HepG2 (cell line): ENCODE measurements around the gene DAPK1. TPM values are rescaled to one million over a fixed set of nuclear protein-coding genes. Genes with fewer than 3 reads are reported as not detected.

Experiments used
- CHD4 ChIP-seq: fragments of 200-600 bp; sonication (generic); IDR thresholded peaks from 2 replicates; pipeline ENCODE4 v1.7.0; 2017; ENCODE audit warnings: mild to moderate bottlenecking, low read length, borderline replicate concordance
- DMAP1 ChIP-seq: IDR thresholded peaks from 2 replicates; pipeline ENCODE4 v1.6.1; 2016
- DPF2 ChIP-seq: sonication (generic); formaldehyde crosslinking; IDR thresholded peaks from 2 replicates; pipeline ENCODE4 v1.4.0; 2020; ENCODE audit warnings: mild to moderate bottlenecking, low read depth, missing genetic modification reagents, borderline replicate concordance
- ERF ChIP-seq: IDR thresholded peaks from 2 replicates; pipeline ENCODE4 v1.6.1; 2018; ENCODE audit warnings: missing biosample characterization, missing genetic modification reagents
- GATAD2A ChIP-seq: IDR thresholded peaks from 2 replicates; pipeline ENCODE4 v1.6.1; 2016
- KLF11 ChIP-seq: IDR thresholded peaks from 2 replicates; pipeline ENCODE4 v1.6.1; 2016; ENCODE audit warnings: missing compliant biosample characterization
- MAFF ChIP-seq: IDR thresholded peaks from 2 replicates; pipeline ENCODE4 v1.6.1; 2011; ENCODE audit warnings: low read depth, low read length, improper control_type of control experiment
- NONO ChIP-seq, 2 experiments: fragments of 450-650 bp in 1 of 2; sonication (generic) in 1 of 2; formaldehyde crosslinking in 1 of 2; IDR thresholded peaks in 1 of 2; conservative IDR thresholded peaks in 1 of 2; 2 replicates each; pipeline versions ENCODE4 v1.6.1 to v1.8.0; 2017 to 2022; ENCODE audit warnings: mild to moderate bottlenecking in 1 of 2, missing genetic modification reagents in 1 of 2, moderate library complexity in 1 of 2
- NR2C2 ChIP-seq: sonication (generic); formaldehyde crosslinking; IDR thresholded peaks from 2 replicates; pipeline ENCODE4 v1.4.0; 2020; ENCODE audit warnings: missing genetic modification reagents, mild to moderate bottlenecking, moderate library complexity, borderline replicate concordance
- POLR2G ChIP-seq: fragments of 200-400 bp; formaldehyde crosslinking; IDR thresholded peaks from 2 replicates; pipeline ENCODE4 v1.6.1; 2018; ENCODE audit warnings: mild to moderate bottlenecking, low read depth, low read length, moderate library complexity
- SMAD3 ChIP-seq: sonication (generic); formaldehyde crosslinking; IDR thresholded peaks from 2 replicates; pipeline ENCODE4 v1.4.0; 2020; ENCODE audit warnings: missing genetic modification reagents
- SOX13 ChIP-seq, 3 experiments: fragments of 450-650 bp in 1 of 3; sonication (generic) in 1 of 3; formaldehyde crosslinking in 1 of 3; IDR thresholded peaks in 2 of 3; conservative IDR thresholded peaks in 1 of 3; 2 replicates each; pipeline versions ENCODE4 v1.5.0 to v1.6.1; 2016 to 2020; ENCODE audit warnings: antibody characterized with exemption in 1 of 3, mild to moderate bottlenecking in 1 of 3, missing compliant biosample characterization in 1 of 3, missing genetic modification reagents in 1 of 3, moderate library complexity in 1 of 3
- SOX6 ChIP-seq, 2 experiments: fragments of 450-650 bp in 1 of 2; sonication (generic) in 1 of 2; formaldehyde crosslinking in 1 of 2; IDR thresholded peaks; 2 replicates each; pipeline versions ENCODE4 v1.4.0 to v1.6.1; 2017 to 2020; ENCODE audit warnings: antibody characterized with exemption in 1 of 2, mild to moderate bottlenecking in 1 of 2, missing genetic modification reagents in 1 of 2
- TCF12 ChIP-seq, 2 experiments: fragments of 450-650 bp in 1 of 2; sonication (generic) in 1 of 2; formaldehyde crosslinking in 1 of 2; IDR thresholded peaks; 2 replicates each; pipeline versions ENCODE4 v1.6.1 to v1.8.0; 2017 to 2022; ENCODE audit warnings: antibody characterized with exemption in 1 of 2, mild to moderate bottlenecking in 1 of 2, missing genetic modification reagents in 1 of 2, moderate library complexity in 1 of 2
- TRIM24 ChIP-seq: sonication (generic); formaldehyde crosslinking; IDR thresholded peaks from 2 replicates; pipeline ENCODE4 v1.8.0; 2022; ENCODE audit warnings: mild to moderate bottlenecking, missing genetic modification reagents
- ZFP36 ChIP-seq: fragments of 150-350 bp; IDR thresholded peaks from 2 replicates; pipeline ENCODE4 v1.6.1; 2018; ENCODE audit warnings: borderline replicate concordance, low read length, low read depth; ENCODE audit not compliant: partially characterized antibody
- ZFP36L1 ChIP-seq: sonication (generic); formaldehyde crosslinking; IDR thresholded peaks from 2 replicates; pipeline ENCODE4 v1.8.0; 2022; ENCODE audit warnings: mild to moderate bottlenecking, missing genetic modification reagents, moderate library complexity
- ZSCAN25 ChIP-seq: sonication (generic); formaldehyde crosslinking; IDR thresholded peaks from 2 replicates; pipeline ENCODE4 v1.8.0; 2022; ENCODE audit warnings: mild to moderate bottlenecking, missing genetic modification reagents
- polyA plus RNA-seq, 8 experiments: library from polyadenylated mRNA; depleted of rRNA in 3 of 8; stranded (reverse) in 7 of 8; unstranded in 1 of 8; fragments of >200 nt; fragmentation: Illumina TruSeq in 4 of 8; extraction: Trizol in 4 of 8; gene quantifications; 2 replicates each; pipeline versions ENCODE4 v1.2.1 to v1.2.3, GENCODE V29; 2011 to 2016; ENCODE audit warnings: low read depth in 4 of 8, missing spikeins in 1 of 8, mixed read lengths in 1 of 8; ENCODE audit not compliant: insufficient read depth in 1 of 8
- total RNA-seq, 5 experiments: library from RNA; depleted of rRNA; stranded (reverse); fragments of >200 nt; fragmentation: Illumina TruSeq; extraction: Trizol; gene quantifications; 2 replicates each; pipeline ENCODE4 v1.2.3, GENCODE V29; 2016; ENCODE audit warnings: low read depth in 1 of 5
- TF ChIP-seq, protein P1 (sequence below): sonication (generic); IDR thresholded peaks from 2 replicates; pipeline ENCODE4 v1.6.1; 2016; ENCODE audit warnings: low read depth, borderline replicate concordance
- TF ChIP-seq, protein P2 (sequence below): IDR thresholded peaks from 2 replicates; pipeline ENCODE4 v1.6.1; 2018; ENCODE audit warnings: missing genetic modification reagents
- TF ChIP-seq, protein P3 (sequence below): sonication (generic); formaldehyde crosslinking; IDR thresholded peaks from 2 replicates; pipeline ENCODE4 v1.4.0; 2020; ENCODE audit warnings: missing genetic modification reagents
- TF ChIP-seq, protein P4 (sequence below): fragments of 450-650 bp; IDR thresholded peaks from 2 replicates; pipeline ENCODE4 v1.6.1; 2016

The DAPK1 gene
- total and polyA plus RNA-seq, 2 of the 13 experiments (the other 11 are each of a cell fraction or from before 2014, with no cell fraction given), result 35.7 to 35.9 TPM

DNA sequence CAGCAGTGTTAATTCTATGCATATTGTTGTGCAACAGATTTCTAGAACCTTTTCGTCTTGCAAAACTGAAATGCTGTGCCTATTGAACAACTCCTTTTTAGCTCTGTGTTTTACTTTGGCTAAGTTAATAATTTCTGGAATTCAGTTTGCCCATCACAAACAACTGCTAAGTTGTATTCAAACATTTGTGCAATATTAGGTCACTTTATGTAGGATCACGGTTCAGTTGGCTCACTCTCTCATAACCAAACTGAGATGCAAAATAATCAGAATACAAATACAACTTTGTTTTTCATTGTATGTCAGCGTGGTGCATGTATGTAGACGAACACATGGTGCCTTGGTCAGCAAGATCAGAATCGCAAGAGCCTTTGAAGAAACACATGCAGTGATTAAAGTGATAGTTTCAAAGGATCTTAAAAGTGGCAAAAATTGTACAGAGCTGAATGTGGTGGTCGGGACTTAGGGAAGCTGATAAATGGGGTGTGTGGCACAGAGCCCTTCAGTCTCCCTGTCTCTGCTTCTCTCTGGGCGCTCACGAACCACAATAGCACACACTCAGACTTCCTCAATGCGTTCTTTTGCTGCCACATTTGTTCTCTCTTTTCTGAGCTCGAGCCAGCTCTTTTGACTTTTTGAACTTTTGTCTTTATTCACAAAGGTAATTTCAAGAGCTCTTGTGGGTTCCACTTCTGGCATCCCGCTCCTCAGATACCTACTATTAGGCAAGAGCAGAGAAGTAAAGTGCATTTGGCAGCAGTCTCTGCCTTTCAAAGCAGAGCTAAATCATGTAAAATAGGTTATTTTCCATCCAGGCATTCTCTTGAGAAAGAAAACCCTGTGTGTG, 115.8 kb downstream of the DAPK1 start (continued):
- TF ChIP-seq, protein P1, sequence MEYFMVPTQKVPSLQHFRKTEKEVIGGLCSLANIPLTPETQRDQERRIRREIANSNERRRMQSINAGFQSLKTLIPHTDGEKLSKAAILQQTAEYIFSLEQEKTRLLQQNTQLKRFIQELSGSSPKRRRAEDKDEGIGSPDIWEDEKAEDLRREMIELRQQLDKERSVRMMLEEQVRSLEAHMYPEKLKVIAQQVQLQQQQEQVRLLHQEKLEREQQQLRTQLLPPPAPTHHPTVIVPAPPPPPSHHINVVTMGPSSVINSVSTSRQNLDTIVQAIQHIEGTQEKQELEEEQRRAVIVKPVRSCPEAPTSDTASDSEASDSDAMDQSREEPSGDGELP, result peak; percentile 9; the same call in 1 of the 2 replicates
- TF ChIP-seq ERF (CRISPR knock-in tag) (peak; percentile 71; the same call in 1 of the 2 replicates), KLF11 (CRISPR knock-in tag) (0 out of 2 replicates have a peak, but pooled peaks have one; percentile 39), GATAD2A (CRISPR knock-in tag) (peak; percentile 90), DPF2 (CRISPR knock-in tag) (peak; percentile 69; the same call in 1 of the 2 replicates), TRIM24 (CRISPR knock-in tag) (no peak), SMAD3 (CRISPR knock-in tag) (0 out of 2 replicates have a peak, but pooled peaks have one; percentile 21), TCF12 (IDR thresholded peaks at IDR 0.05) (no peak), TCF12 (CRISPR knock-in tag; IDR thresholded peaks at IDR 0.05) (no peak), CHD4 (peak; percentile 23; the same call in 1 of the 2 replicates), SOX6 (IDR thresholded peaks at IDR 0.05) (no peak), SOX6 (CRISPR knock-in tag; IDR thresholded peaks at IDR 0.05) (peak; percentile 85), SOX13 (IDR thresholded peaks at IDR 0.05) (no peak), SOX13 (CRISPR knock-in tag; conservative IDR thresholded peaks at IDR 0.05 in 1 of 2, IDR thresholded peaks at IDR 0.05 in 1 of 2) (peak in 1 of 2 experiments; percentile 90; a peak in 2 of 4 replicates), NR2C2 (CRISPR knock-in tag) (peak; percentile 22; the same call in 1 of the 2 replicates), NONO (IDR thresholded peaks at IDR 0.05) (no peak), NONO (CRISPR knock-in tag; conservative IDR thresholded peaks at IDR 0.05) (peak; percentile 26; the same call in 1 of the 2 replicates), MAFF (0 out of 2 replicates have a peak, but pooled peaks have one; percentile 1), ZSCAN25 (CRISPR knock-in tag) (no peak), POLR2G (peak; percentile 47), DMAP1 (peak; percentile 58; the same call in 1 of the 2 replicates), ZFP36L1 (CRISPR knock-in tag) (0 out of 2 replicates have a peak, but pooled peaks have one; percentile 27), ZFP36 (no peak)
- TF ChIP-seq, protein P2, sequence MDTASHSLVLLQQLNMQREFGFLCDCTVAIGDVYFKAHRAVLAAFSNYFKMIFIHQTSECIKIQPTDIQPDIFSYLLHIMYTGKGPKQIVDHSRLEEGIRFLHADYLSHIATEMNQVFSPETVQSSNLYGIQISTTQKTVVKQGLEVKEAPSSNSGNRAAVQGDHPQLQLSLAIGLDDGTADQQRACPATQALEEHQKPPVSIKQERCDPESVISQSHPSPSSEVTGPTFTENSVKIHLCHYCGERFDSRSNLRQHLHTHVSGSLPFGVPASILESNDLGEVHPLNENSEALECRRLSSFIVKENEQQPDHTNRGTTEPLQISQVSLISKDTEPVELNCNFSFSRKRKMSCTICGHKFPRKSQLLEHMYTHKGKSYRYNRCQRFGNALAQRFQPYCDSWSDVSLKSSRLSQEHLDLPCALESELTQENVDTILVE (CRISPR knock-in tag), result peak; percentile 78
- TF ChIP-seq, protein P3, sequence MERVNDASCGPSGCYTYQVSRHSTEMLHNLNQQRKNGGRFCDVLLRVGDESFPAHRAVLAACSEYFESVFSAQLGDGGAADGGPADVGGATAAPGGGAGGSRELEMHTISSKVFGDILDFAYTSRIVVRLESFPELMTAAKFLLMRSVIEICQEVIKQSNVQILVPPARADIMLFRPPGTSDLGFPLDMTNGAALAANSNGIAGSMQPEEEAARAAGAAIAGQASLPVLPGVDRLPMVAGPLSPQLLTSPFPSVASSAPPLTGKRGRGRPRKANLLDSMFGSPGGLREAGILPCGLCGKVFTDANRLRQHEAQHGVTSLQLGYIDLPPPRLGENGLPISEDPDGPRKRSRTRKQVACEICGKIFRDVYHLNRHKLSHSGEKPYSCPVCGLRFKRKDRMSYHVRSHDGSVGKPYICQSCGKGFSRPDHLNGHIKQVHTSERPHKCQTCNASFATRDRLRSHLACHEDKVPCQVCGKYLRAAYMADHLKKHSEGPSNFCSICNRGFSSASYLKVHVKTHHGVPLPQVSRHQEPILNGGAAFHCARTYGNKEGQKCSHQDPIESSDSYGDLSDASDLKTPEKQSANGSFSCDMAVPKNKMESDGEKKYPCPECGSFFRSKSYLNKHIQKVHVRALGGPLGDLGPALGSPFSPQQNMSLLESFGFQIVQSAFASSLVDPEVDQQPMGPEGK (CRISPR knock-in tag), result peak; percentile 19; the same call in 1 of the 2 replicates
- TF ChIP-seq, protein P4, sequence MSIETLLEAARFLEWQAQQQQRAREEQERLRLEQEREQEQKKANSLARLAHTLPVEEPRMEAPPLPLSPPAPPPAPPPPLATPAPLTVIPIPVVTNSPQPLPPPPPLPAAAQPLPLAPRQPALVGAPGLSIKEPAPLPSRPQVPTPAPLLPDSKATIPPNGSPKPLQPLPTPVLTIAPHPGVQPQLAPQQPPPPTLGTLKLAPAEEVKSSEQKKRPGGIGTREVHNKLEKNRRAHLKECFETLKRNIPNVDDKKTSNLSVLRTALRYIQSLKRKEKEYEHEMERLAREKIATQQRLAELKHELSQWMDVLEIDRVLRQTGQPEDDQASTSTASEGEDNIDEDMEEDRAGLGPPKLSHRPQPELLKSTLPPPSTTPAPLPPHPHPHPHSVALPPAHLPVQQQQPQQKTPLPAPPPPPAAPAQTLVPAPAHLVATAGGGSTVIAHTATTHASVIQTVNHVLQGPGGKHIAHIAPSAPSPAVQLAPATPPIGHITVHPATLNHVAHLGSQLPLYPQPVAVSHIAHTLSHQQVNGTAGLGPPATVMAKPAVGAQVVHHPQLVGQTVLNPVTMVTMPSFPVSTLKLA, result peak; percentile 82
